HepG2 (cell line): ENCODE data around the gene FBXW4. TPM values are rescaled to one million over a fixed set of nuclear protein-coding genes. Genes with fewer than 3 reads are reported as not detected.

Experiments
- ARNTL ChIP-seq: sonication (generic); formaldehyde crosslinking; IDR thresholded peaks from 2 replicates; pipeline ENCODE4 v1.4.0; 2020; ENCODE audit warnings: mild to moderate bottlenecking, missing genetic modification reagents
- ATRX ChIP-seq: sonication (generic); formaldehyde crosslinking; IDR thresholded peaks from 2 replicates; pipeline ENCODE4 v1.4.0; 2020; ENCODE audit warnings: missing genetic modification reagents, borderline replicate concordance
- BCL3 ChIP-seq: sonication (generic); formaldehyde crosslinking; IDR thresholded peaks from 2 replicates; pipeline ENCODE4 v1.5.1; 2020; ENCODE audit warnings: mild to moderate bottlenecking, missing genetic modification reagents, moderate library complexity
- CENPT ChIP-seq: sonication (generic); formaldehyde crosslinking; IDR thresholded peaks from 2 replicates; pipeline ENCODE4 v1.8.0; 2022; ENCODE audit warnings: low read depth, mild to moderate bottlenecking, moderate library complexity, missing genetic modification reagents
- DDIT3 ChIP-seq: sonication (generic); formaldehyde crosslinking; IDR thresholded peaks from 2 replicates; pipeline ENCODE4 v1.4.0; 2020; ENCODE audit warnings: mild to moderate bottlenecking, missing genetic modification reagents
- E2F5 ChIP-seq: sonication (generic); formaldehyde crosslinking; conservative IDR thresholded peaks from 2 replicates; pipeline ENCODE4 v1.4.0; 2020; ENCODE audit warnings: missing genetic modification reagents
- FOXO1 ChIP-seq: sonication (generic); formaldehyde crosslinking; IDR thresholded peaks from 2 replicates; pipeline ENCODE4 v1.4.0; 2020; ENCODE audit warnings: missing genetic modification reagents
- HCFC1 ChIP-seq: fragments of 150-350 bp; IDR thresholded peaks from 2 replicates; pipeline ENCODE4 v1.6.1; 2014; ENCODE audit warnings: low read depth, low read length
- HMG20A ChIP-seq: IDR thresholded peaks from 2 replicates; pipeline ENCODE4 v1.6.1; 2016; ENCODE audit warnings: borderline replicate concordance
- MATR3 ChIP-seq: sonication (generic); formaldehyde crosslinking; IDR thresholded peaks from 2 replicates; pipeline ENCODE4 v1.4.0; 2020; ENCODE audit warnings: missing genetic modification reagents
- NONO ChIP-seq, 2 experiments: fragments of 450-650 bp in 1 of 2; sonication (generic) in 1 of 2; formaldehyde crosslinking in 1 of 2; IDR thresholded peaks in 1 of 2; conservative IDR thresholded peaks in 1 of 2; 2 replicates each; pipeline versions ENCODE4 v1.6.1 to v1.8.0; 2017 to 2022; ENCODE audit warnings: mild to moderate bottlenecking in 1 of 2, missing genetic modification reagents in 1 of 2, moderate library complexity in 1 of 2
- PHF8 ChIP-seq: sonication (generic); formaldehyde crosslinking; IDR thresholded peaks from 2 replicates; pipeline ENCODE4 v1.5.0; 2020; ENCODE audit warnings: missing genetic modification reagents
- POLR2AphosphoS2 ChIP-seq: IDR thresholded peaks from 2 replicates; pipeline ENCODE4 v1.6.1; 2011; ENCODE audit warnings: low read depth, low read length, improper control_type of control experiment
- RBM22 ChIP-seq: fragments of 200-400 bp; formaldehyde crosslinking; optimal IDR thresholded peaks from 2 replicates; pipeline ENCODE3; 2017; ENCODE audit warnings: mild to moderate bottlenecking, low read length, moderate library complexity
- RFX5 ChIP-seq: IDR thresholded peaks from 2 replicates; pipeline ENCODE4 v1.6.1; 2011; ENCODE audit warnings: low read depth, low read length, improper control_type of control experiment
- TFAP4 ChIP-seq: sonication (generic); IDR thresholded peaks from 2 replicates; pipeline ENCODE4 v1.6.1; 2016; ENCODE audit warnings: low read depth, borderline replicate concordance
- ZBTB8A ChIP-seq: sonication (generic); formaldehyde crosslinking; IDR thresholded peaks from 2 replicates; pipeline ENCODE4 v1.4.0; 2020; ENCODE audit warnings: mild to moderate bottlenecking, low read depth, missing genetic modification reagents, borderline replicate concordance
- ZNF205 ChIP-seq: IDR thresholded peaks from 2 replicates; pipeline ENCODE4 v1.6.1; 2018; ENCODE audit warnings: missing biosample characterization, missing genetic modification reagents
- ZNF414 ChIP-seq: sonication (generic); formaldehyde crosslinking; IDR thresholded peaks from 2 replicates; pipeline ENCODE4 v1.5.0; 2020; ENCODE audit warnings: missing genetic modification reagents
- ZNF430 ChIP-seq: sonication (generic); formaldehyde crosslinking; IDR thresholded peaks from 2 replicates; pipeline ENCODE4 v1.9.0; 2021; ENCODE audit warnings: mild to moderate bottlenecking, missing genetic modification reagents
- ZNF431 ChIP-seq: sonication (generic); formaldehyde crosslinking; IDR thresholded peaks from 2 replicates; pipeline ENCODE4 v1.9.0; 2022; ENCODE audit warnings: missing genetic modification reagents, low read depth, mild to moderate bottlenecking, borderline replicate concordance
- ZNF570 ChIP-seq: sonication (generic); formaldehyde crosslinking; IDR thresholded peaks from 2 replicates; pipeline ENCODE4 v1.4.0; 2020; ENCODE audit warnings: mild to moderate bottlenecking, missing genetic modification reagents, borderline replicate concordance
- ZNF713 ChIP-seq: sonication (generic); formaldehyde crosslinking; IDR thresholded peaks from 2 replicates; pipeline ENCODE4 v1.4.0; 2020; ENCODE audit warnings: mild to moderate bottlenecking, missing genetic modification reagents
- ZNF800 ChIP-seq: sonication (generic); formaldehyde crosslinking; IDR thresholded peaks from 2 replicates; pipeline ENCODE4 v1.4.0; 2020; ENCODE audit warnings: missing genetic modification reagents
- polyA plus RNA-seq, 8 experiments: library from polyadenylated mRNA; depleted of rRNA in 3 of 8; stranded (reverse) in 7 of 8; unstranded in 1 of 8; fragments of >200 nt; fragmentation: Illumina TruSeq in 4 of 8; extraction: Trizol in 4 of 8; gene quantifications; 2 replicates each; pipeline versions ENCODE4 v1.2.1 to v1.2.3, GENCODE V29; 2011 to 2016; ENCODE audit warnings: low read depth in 4 of 8, missing spikeins in 1 of 8, mixed read lengths in 1 of 8; ENCODE audit not compliant: insufficient read depth in 1 of 8
- total RNA-seq, 5 experiments: library from RNA; depleted of rRNA; stranded (reverse); fragments of >200 nt; fragmentation: Illumina TruSeq; extraction: Trizol; gene quantifications; 2 replicates each; pipeline ENCODE4 v1.2.3, GENCODE V29; 2016; ENCODE audit warnings: low read depth in 1 of 5

The FBXW4 gene
- total and polyA plus RNA-seq, 2 of the 13 experiments (the other 11 are each of a cell fraction or from before 2014, with no cell fraction given) = 23.5 to 33.7 TPM

GRCh38 chr10:101587725-101588653 lies 107.0 kb downstream of the FBXW4 start, which contains the start of the genes DPCD and POLL (continued):
- peak; percentile 93; the same call in 1 of the 2 replicates for TF ChIP-seq BCL3 (CRISPR knock-in tag)
- TF ChIP-seq ZNF570 (CRISPR knock-in tag) = no peak
- TF ChIP-seq ATRX = no peak
- TF ChIP-seq ZNF430 = no peak
- TF ChIP-seq ZNF713 = no peak
- no peak for TF ChIP-seq ZNF205 (CRISPR knock-in tag)
- TF ChIP-seq RFX5 = peak; percentile 57
- no peak for TF ChIP-seq HMG20A
- TF ChIP-seq ZNF800 (CRISPR knock-in tag) = no peak
- TF ChIP-seq E2F5 = no peak
- TF ChIP-seq TFAP4 = peak; percentile 11; the same call in 1 of the 2 replicates
- no peak for TF ChIP-seq POLR2AphosphoS2
- no peak for TF ChIP-seq CENPT (CRISPR knock-in tag)
- TF ChIP-seq RBM22 = peak; percentile 98
- TF ChIP-seq PHF8 (CRISPR knock-in tag) = peak; percentile 86
- TF ChIP-seq HCFC1 = peak; percentile 66
- no peak for TF ChIP-seq ARNTL
- no peak for TF ChIP-seq NONO (IDR thresholded peaks at IDR 0.05)
- peak; percentile 68; the same call in 1 of the 2 replicates for TF ChIP-seq NONO (CRISPR knock-in tag; conservative IDR thresholded peaks at IDR 0.05)
- TF ChIP-seq ZBTB8A = no peak
- 0 out of 2 replicates have a peak, but pooled peaks have one; percentile 5 for TF ChIP-seq FOXO1
- TF ChIP-seq DDIT3 (CRISPR knock-in tag) = no peak
- TF ChIP-seq ZNF414 = no peak
- TF ChIP-seq MATR3 (CRISPR knock-in tag) = no peak
- TF ChIP-seq ZNF431 (CRISPR knock-in tag) = peak; percentile 63; the same call in 1 of the 2 replicates
